Right lobe of liver (tissue), 4 donors: Measurements from ENCODE around the gene CCDC158.

ENCODE experiments used
- POLR2A ChIP-seq: fragments of 450-650 bp; IDR thresholded peaks from one replicate; pipeline ENCODE4 v1.6.1; 2017; ENCODE audit warnings: antibody characterized with exemption, mild to moderate bottlenecking
- TF ChIP-seq, protein P1 (sequence below), 4 donors: fragments of 200-600 bp in 3 of 4; fragments of 450-650 bp in 1 of 4; IDR thresholded peaks; one replicate each; pipeline versions ENCODE4 v1.5.1 to v1.8.0; 2016 to 2022; ENCODE audit warnings: antibody characterized with exemption in 4 of 4, mild to moderate bottlenecking in 2 of 4
- donor health status: DM: no; HTN: no; CAD: no.
- donor health status: DM: no; HTN: no; CAD: no.
- donor health status: DM: no; HTN: yes; CAD: no.

DNA sequence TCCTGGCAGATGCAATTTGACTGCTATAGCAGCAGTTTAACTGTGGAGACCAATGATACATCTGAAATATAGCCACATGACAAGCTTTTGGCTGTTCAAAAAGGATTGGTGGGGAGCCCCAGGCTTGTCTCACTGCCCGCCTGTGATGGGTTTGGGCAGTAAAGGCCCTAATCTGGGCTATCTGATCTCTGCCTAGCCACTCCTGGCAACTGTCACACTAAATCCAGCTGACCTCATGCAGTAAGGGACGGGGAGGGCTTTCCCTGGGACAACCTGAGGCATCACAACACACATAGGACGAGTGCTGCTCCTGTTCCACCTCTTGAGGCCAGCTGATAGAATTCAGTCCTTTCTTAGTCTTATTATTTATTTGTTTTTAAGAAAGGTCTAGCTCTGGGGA, 56.2 kb downstream of the CCDC158 start:
- TF ChIP-seq, protein P1, sequence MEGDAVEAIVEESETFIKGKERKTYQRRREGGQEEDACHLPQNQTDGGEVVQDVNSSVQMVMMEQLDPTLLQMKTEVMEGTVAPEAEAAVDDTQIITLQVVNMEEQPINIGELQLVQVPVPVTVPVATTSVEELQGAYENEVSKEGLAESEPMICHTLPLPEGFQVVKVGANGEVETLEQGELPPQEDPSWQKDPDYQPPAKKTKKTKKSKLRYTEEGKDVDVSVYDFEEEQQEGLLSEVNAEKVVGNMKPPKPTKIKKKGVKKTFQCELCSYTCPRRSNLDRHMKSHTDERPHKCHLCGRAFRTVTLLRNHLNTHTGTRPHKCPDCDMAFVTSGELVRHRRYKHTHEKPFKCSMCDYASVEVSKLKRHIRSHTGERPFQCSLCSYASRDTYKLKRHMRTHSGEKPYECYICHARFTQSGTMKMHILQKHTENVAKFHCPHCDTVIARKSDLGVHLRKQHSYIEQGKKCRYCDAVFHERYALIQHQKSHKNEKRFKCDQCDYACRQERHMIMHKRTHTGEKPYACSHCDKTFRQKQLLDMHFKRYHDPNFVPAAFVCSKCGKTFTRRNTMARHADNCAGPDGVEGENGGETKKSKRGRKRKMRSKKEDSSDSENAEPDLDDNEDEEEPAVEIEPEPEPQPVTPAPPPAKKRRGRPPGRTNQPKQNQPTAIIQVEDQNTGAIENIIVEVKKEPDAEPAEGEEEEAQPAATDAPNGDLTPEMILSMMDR (IDR thresholded peaks at IDR 0.05) = no peak
- TF ChIP-seq POLR2A = no peak
